WTC11 (cell line): ENCODE measurements around the gene NOXO1.

ENCODE experiments used
- CTCF ChIP-seq: fragments of 200-600 bp; IDR thresholded peaks from 2 replicates; pipeline ENCODE4 v1.8.0; 2022; ENCODE audit warnings: antibody characterized with exemption
- MAX ChIP-seq: sonication (generic); formaldehyde crosslinking; IDR thresholded peaks from 2 replicates; pipeline ENCODE4 v1.8.0; 2022; ENCODE audit warnings: mild to moderate bottlenecking, missing genetic modification reagents
- NFYB ChIP-seq: sonication (generic); formaldehyde crosslinking; conservative IDR thresholded peaks from 2 replicates; pipeline ENCODE4 v1.8.0; 2022; ENCODE audit warnings: low read depth, missing genetic modification reagents
- SP1 ChIP-seq: sonication (generic); formaldehyde crosslinking; conservative IDR thresholded peaks from 2 replicates; pipeline ENCODE4 v1.8.1; 2022; ENCODE audit warnings: missing genetic modification reagents
- TP53 ChIP-seq: sonication (generic); formaldehyde crosslinking; IDR thresholded peaks from 2 replicates; pipeline ENCODE4 v1.8.1; 2023; ENCODE audit warnings: mild to moderate bottlenecking, missing genetic modification reagents
- TF ChIP-seq, protein P1 (sequence below): sonication (generic); formaldehyde crosslinking; IDR thresholded peaks from 2 replicates; pipeline ENCODE4 v1.8.1; 2022; ENCODE audit warnings: low read depth, missing genetic modification reagents, borderline replicate concordance
- TF ChIP-seq, protein P2 (sequence below): sonication (generic); formaldehyde crosslinking; conservative IDR thresholded peaks from 2 replicates; pipeline ENCODE4 v1.8.1; 2023; ENCODE audit warnings: mild to moderate bottlenecking, low read depth, missing genetic modification reagents, moderate library complexity

GRCh38 chr16:1987198-1987597, 5.9 kb upstream of the NOXO1 start:
- TF ChIP-seq TP53 (CRISPR knock-in tag) (no peak), SP1 (CRISPR knock-in tag) (no peak), MAX (CRISPR knock-in tag) (no peak), NFYB (no peak), CTCF (no peak)
- TF ChIP-seq, protein P1, sequence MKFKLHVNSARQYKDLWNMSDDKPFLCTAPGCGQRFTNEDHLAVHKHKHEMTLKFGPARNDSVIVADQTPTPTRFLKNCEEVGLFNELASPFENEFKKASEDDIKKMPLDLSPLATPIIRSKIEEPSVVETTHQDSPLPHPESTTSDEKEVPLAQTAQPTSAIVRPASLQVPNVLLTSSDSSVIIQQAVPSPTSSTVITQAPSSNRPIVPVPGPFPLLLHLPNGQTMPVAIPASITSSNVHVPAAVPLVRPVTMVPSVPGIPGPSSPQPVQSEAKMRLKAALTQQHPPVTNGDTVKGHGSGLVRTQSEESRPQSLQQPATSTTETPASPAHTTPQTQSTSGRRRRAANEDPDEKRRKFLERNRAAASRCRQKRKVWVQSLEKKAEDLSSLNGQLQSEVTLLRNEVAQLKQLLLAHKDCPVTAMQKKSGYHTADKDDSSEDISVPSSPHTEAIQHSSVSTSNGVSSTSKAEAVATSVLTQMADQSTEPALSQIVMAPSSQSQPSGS (CRISPR knock-in tag): no peak
- TF ChIP-seq, protein P2, sequence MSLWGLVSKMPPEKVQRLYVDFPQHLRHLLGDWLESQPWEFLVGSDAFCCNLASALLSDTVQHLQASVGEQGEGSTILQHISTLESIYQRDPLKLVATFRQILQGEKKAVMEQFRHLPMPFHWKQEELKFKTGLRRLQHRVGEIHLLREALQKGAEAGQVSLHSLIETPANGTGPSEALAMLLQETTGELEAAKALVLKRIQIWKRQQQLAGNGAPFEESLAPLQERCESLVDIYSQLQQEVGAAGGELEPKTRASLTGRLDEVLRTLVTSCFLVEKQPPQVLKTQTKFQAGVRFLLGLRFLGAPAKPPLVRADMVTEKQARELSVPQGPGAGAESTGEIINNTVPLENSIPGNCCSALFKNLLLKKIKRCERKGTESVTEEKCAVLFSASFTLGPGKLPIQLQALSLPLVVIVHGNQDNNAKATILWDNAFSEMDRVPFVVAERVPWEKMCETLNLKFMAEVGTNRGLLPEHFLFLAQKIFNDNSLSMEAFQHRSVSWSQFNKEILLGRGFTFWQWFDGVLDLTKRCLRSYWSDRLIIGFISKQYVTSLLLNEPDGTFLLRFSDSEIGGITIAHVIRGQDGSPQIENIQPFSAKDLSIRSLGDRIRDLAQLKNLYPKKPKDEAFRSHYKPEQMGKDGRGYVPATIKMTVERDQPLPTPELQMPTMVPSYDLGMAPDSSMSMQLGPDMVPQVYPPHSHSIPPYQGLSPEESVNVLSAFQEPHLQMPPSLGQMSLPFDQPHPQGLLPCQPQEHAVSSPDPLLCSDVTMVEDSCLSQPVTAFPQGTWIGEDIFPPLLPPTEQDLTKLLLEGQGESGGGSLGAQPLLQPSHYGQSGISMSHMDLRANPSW (CRISPR knock-in tag): no peak
